Mammary epithelial cell (primary cell): ENCODE measurements around the gene NHLRC3.

Source experiments
- EZH2 ChIP-seq: IDR thresholded peaks from 2 replicates; pipeline ENCODE4 v1.6.1; 2012; ENCODE audit warnings: low read length, inconsistent platforms, borderline replicate concordance
- TF ChIP-seq, protein P1 (sequence below), 2 donors: IDR thresholded peaks in 1 of 2; conservative IDR thresholded peaks in 1 of 2; 2 replicates each; pipeline ENCODE4 v1.5.1; 2011 to 2012; ENCODE audit warnings: inconsistent platforms in 2 of 2, low read length in 2 of 2, mild to moderate bottlenecking in 2 of 2, control low read depth in 1 of 2, low read depth in 1 of 2; ENCODE audit not compliant: insufficient read depth in 1 of 2; ENCODE audit errors: extremely low read depth in 1 of 2

DNA sequence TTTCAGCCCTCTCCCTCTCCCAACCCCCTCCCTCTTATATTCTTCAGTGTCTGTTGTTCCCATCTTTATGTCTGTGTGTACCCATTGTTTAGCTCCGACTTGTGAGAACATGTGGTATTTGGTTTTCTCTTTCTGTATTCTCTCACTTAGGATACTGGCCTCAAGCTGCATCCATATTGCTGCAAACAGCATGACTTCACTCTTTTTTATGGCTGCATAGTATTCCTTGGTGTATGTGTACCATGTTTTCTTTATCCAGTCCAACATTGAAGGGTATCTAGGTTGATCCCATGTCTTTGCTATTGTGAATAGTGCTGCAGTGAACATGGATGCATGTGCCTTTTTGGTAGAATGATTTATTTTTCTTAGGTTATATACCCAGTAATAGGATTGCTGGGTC, 17.8 kb downstream of the NHLRC3 start:
- no peak for TF ChIP-seq EZH2
- TF ChIP-seq, protein P1, sequence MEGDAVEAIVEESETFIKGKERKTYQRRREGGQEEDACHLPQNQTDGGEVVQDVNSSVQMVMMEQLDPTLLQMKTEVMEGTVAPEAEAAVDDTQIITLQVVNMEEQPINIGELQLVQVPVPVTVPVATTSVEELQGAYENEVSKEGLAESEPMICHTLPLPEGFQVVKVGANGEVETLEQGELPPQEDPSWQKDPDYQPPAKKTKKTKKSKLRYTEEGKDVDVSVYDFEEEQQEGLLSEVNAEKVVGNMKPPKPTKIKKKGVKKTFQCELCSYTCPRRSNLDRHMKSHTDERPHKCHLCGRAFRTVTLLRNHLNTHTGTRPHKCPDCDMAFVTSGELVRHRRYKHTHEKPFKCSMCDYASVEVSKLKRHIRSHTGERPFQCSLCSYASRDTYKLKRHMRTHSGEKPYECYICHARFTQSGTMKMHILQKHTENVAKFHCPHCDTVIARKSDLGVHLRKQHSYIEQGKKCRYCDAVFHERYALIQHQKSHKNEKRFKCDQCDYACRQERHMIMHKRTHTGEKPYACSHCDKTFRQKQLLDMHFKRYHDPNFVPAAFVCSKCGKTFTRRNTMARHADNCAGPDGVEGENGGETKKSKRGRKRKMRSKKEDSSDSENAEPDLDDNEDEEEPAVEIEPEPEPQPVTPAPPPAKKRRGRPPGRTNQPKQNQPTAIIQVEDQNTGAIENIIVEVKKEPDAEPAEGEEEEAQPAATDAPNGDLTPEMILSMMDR (conservative IDR thresholded peaks at IDR 0.05 in 1 of 2, IDR thresholded peaks at IDR 0.05 in 1 of 2; ENCODE audit: extremely low read depth in 1 of 2, insufficient read depth in 1 of 2, low read depth in 1 of 2, low read length in 2 of 2), result no peak
